ENCODE data around the gene WDR31.

WDR31 gene

DNA sequence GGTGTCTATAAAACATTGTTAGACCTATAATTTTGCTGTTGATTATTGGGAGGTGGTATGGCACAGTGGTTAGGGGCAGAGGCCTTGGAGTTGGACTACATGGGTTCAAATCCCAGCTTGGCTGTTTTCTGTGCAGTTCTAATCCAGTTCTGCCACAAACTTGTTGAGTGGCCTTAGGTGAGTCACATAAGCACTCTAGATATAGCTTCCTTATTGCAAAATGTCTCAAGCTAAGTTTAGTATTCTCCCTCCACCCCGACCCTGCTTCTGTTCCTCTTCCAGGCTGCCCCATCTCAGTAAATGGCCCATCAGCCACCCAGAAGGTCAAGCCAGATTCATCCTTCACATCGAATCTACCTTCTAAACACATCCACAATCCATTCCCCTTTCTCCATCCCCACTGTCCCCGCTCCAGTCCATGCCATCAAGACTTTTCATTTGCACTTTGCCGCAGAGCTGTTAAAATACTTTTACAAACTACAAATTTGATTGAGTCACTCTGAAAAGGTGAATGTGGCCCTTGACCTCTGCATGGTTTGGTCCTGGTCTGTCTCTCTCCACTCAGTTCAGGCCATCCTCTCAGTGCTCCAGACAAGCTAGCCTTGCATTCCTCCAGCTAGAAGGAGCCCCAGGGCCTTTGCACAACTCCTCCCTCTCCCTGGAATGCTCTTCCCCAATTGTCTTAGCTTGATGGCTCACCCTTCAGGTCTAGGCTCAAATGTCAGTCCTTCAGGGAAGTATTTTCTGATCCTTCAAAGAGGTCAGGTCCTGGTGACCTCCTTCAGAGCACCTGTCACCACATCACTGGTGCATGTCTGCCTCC, 46.7 kb upstream of the WDR31 start:
- TF ChIP-seq, protein P1, sequence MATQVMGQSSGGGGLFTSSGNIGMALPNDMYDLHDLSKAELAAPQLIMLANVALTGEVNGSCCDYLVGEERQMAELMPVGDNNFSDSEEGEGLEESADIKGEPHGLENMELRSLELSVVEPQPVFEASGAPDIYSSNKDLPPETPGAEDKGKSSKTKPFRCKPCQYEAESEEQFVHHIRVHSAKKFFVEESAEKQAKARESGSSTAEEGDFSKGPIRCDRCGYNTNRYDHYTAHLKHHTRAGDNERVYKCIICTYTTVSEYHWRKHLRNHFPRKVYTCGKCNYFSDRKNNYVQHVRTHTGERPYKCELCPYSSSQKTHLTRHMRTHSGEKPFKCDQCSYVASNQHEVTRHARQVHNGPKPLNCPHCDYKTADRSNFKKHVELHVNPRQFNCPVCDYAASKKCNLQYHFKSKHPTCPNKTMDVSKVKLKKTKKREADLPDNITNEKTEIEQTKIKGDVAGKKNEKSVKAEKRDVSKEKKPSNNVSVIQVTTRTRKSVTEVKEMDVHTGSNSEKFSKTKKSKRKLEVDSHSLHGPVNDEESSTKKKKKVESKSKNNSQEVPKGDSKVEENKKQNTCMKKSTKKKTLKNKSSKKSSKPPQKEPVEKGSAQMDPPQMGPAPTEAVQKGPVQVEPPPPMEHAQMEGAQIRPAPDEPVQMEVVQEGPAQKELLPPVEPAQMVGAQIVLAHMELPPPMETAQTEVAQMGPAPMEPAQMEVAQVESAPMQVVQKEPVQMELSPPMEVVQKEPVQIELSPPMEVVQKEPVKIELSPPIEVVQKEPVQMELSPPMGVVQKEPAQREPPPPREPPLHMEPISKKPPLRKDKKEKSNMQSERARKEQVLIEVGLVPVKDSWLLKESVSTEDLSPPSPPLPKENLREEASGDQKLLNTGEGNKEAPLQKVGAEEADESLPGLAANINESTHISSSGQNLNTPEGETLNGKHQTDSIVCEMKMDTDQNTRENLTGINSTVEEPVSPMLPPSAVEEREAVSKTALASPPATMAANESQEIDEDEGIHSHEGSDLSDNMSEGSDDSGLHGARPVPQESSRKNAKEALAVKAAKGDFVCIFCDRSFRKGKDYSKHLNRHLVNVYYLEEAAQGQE (IDR thresholded peaks at IDR 0.05; ENCODE audit: low read depth) = no peak

DNA sequence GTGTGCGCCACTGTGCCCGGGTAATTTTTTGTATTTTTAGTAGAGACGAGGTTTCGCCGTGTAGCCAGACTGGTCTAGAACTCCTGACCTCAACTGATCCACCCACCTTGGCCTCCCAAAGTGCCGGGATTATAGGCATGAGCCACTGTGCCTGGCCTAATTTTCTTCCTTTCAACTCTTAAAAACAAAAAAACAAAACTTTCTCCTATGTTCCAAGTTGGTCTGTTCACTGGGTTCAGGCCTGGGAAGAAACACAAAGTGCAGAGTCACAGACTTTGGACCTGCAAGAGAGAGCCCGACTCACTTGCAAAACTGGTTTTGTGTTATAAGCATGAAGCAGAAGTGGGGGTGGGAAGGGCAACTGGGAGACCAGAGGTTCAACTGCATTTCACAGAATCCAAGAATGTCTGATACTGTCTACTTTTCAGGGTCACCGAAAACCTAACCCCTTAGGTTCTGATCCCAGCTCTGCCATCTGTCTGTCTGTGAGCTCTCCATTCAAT, 41.9 kb upstream of the WDR31 start:
- TF ChIP-seq, protein P2, sequence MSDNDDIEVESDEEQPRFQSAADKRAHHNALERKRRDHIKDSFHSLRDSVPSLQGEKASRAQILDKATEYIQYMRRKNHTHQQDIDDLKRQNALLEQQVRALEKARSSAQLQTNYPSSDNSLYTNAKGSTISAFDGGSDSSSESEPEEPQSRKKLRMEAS (IDR thresholded peaks at IDR 0.05) = no peak
- TF ChIP-seq EP300 (IDR thresholded peaks at IDR 0.05; ENCODE audit: borderline replicate concordance) = peak; percentile 16; the same call in 1 of the 2 replicates
- no peak for TF ChIP-seq RAD21 (IDR thresholded peaks at IDR 0.05; ENCODE audit: low read depth)
- TF ChIP-seq YY1 (IDR thresholded peaks at IDR 0.05; ENCODE audit: low read depth) = 0 out of 2 replicates have a peak, but pooled peaks have one; percentile 22

DNA sequence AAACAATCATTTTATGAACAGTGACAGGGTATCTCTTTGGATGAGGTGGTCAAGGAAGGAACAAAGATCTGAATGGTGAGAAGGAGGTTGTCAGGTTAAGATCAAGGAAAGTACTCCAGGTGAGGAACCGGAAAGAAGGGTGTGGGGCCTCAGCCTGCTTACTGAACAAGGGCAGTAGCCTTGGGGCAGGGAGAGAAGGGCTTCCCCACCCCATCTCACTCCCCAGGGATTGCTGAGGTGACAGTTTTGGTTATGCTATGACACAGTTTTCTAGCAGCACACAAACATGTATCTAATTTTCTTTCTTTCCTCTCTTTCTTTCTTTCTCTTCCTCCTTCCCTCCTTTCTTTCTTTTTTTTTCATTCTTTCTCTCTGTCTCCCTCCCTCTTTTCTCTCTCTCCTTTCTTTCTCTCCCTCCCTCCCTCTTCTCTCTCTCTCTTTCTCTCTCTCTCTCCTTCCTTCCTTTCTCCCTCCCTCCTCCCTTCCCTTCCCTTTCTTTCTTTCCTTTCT, 40.8 kb upstream of the WDR31 start:
- TF ChIP-seq TCF12 (IDR thresholded peaks at IDR 0.05; ENCODE audit: low read depth) (no peak), FOXM1 (IDR thresholded peaks at IDR 0.05; ENCODE audit: borderline replicate concordance, low read depth) (no peak), EGR1 (IDR thresholded peaks at IDR 0.05) (no peak), CEBPB (IDR thresholded peaks at IDR 0.05) (no peak), YY1 (IDR thresholded peaks at IDR 0.05; ENCODE audit: low read depth) (no peak), ZBTB7A (IDR thresholded peaks at IDR 0.05; ENCODE audit: low read depth) (no peak), NFIC (IDR thresholded peaks at IDR 0.05) (no peak)
- TF ChIP-seq, protein P3, sequence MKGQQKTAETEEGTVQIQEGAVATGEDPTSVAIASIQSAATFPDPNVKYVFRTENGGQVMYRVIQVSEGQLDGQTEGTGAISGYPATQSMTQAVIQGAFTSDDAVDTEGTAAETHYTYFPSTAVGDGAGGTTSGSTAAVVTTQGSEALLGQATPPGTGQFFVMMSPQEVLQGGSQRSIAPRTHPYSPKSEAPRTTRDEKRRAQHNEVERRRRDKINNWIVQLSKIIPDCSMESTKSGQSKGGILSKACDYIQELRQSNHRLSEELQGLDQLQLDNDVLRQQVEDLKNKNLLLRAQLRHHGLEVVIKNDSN (IDR thresholded peaks at IDR 0.05) = no peak
- TF ChIP-seq, protein P2 (IDR thresholded peaks at IDR 0.05) = no peak
- TF ChIP-seq, protein P1 (IDR thresholded peaks at IDR 0.05; ENCODE audit: low read depth) = no peak

DNA sequence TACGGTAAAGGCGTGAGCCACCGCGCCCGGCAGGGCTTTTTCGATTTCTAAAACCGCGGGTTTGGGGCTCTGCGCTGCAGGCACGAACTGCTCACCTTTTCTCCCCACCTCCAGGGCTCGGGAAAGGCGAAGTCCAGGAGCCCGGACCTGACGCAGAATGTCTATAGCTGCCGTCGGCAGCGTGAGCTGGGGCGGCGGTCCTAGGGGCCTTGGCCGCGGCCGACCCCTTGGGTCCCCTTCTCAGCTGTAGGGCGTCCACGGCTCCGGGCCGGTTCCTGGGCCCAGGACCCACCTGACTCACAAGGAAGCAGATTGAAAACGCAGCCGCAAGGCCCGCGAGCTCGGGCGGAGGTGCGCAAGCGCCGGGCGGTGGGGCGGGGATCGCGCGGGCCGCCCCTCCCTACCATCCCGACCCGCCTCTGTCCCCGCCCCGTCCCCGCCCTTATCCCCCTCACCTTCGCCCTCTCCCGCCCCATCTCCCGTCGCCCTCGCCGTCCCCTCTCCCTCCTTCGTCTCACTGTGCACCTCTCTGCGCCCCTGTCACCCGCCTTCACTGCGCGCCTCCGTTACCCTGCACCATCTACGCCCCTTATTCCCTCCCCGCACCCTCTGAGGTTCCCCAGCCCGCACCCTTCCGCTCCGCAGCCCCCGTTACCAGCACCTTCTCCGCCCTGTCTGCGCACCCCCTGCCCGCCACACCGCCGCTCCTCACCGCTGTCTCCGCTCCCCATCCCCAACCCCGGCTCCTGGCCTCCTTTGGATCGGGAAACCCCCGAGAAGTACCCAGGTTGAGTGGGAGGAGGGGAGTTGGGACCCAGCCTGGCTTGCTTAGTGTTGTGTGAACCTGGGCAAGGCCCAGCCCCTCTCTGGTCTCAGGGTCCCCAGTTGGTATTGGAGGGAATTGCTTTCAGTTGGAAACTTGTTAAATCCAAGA, 36.8 kb upstream of the WDR31 start, which contains the start of gene HDHD3:
Gene HDHD3 (minus strand): TSS at position 353 of the 934 bp plus-strand sequence. CDS start 2,632 bp downstream, outside the sequence.
- TF ChIP-seq EP300 (IDR thresholded peaks at IDR 0.05; ENCODE audit: borderline replicate concordance) = no peak
- TF ChIP-seq, protein P2 (IDR thresholded peaks at IDR 0.05) = peak; percentile 42
- TF ChIP-seq TCF12 (IDR thresholded peaks at IDR 0.05; ENCODE audit: low read depth) = no peak
- no peak for TF ChIP-seq YY1 (IDR thresholded peaks at IDR 0.05; ENCODE audit: low read depth)
- TF ChIP-seq CEBPB (IDR thresholded peaks at IDR 0.05) = no peak
- no peak for TF ChIP-seq NFIC (IDR thresholded peaks at IDR 0.05)
- no peak for TF ChIP-seq CREB1 (IDR thresholded peaks at IDR 0.05; ENCODE audit: low read depth)
- TF ChIP-seq ZBTB7A (IDR thresholded peaks at IDR 0.05; ENCODE audit: low read depth) = peak; percentile 70
- TF ChIP-seq TEAD4 (IDR thresholded peaks at IDR 0.05) = no peak
- peak; percentile 64; the same call in 1 of the 2 replicates for TF ChIP-seq TAF1 (IDR thresholded peaks at IDR 0.05; ENCODE audit: low read depth)
- TF ChIP-seq FOXM1 (IDR thresholded peaks at IDR 0.05; ENCODE audit: borderline replicate concordance, low read depth) = no peak
- TF ChIP-seq, protein P3 (IDR thresholded peaks at IDR 0.05) = peak; percentile 41; the same call in 1 of the 2 replicates
